Breast epithelium (tissue), 4 donors: Measurements from ENCODE around the gene BRD1. TPM values are rescaled to one million over a fixed set of nuclear protein-coding genes. Genes with fewer than 3 reads are reported as not detected.

Experiments
- DNase-seq, 2 donors: peaks; one replicate each; pipeline ENCODE4 v3.0.0-alpha.2; 2019; ENCODE audit warnings: low spot score in 2 of 2
- H3K27ac ChIP-seq, 2 donors: fragments of 200-600 bp; sonication (generic) in 1 of 2; one replicate each; pipeline ENCODE4 v1.5.1; 2016 to 2019; ENCODE audit warnings: mild to moderate bottlenecking in 1 of 2
- H3K27me3 ChIP-seq, 2 donors: fragments of 200-600 bp; sonication (generic) in 1 of 2; one replicate each; pipeline versions ENCODE4 v1.5.1 to v1.6.0; 2017 to 2019; ENCODE audit warnings: control low read depth in 1 of 2, mild to moderate bottlenecking in 1 of 2
- H3K36me3 ChIP-seq: fragments of 200-600 bp; one replicate; pipeline ENCODE4 v1.5.1; 2019
- H3K4me1 ChIP-seq, 2 donors: fragments of 200-600 bp; sonication (generic); one replicate each; pipeline ENCODE4 v1.5.1; 2016 to 2019; ENCODE audit warnings: control low read depth in 1 of 2
- H3K4me3 ChIP-seq, 3 donors: fragments of 200-600 bp; sonication (generic); 1 replicate in 2 of 3; 2 replicates in 1 of 3; pipeline ENCODE4 v1.5.1; 2016 to 2019; ENCODE audit warnings: mild to moderate bottlenecking in 3 of 3, moderate library complexity in 2 of 3
- H3K9me3 ChIP-seq, 2 donors: fragments of 200-600 bp; sonication (generic) in 1 of 2; one replicate each; pipeline ENCODE4 v1.5.1; 2016 to 2019; ENCODE audit warnings: control low read depth in 1 of 2
- POLR2A ChIP-seq: fragments of 450-650 bp; IDR thresholded peaks from one replicate; pipeline ENCODE4 v1.6.1; 2016; ENCODE audit warnings: antibody characterized with exemption, mild to moderate bottlenecking, moderate library complexity
- POLR2AphosphoS5 ChIP-seq, 3 donors: sonication (generic); formaldehyde crosslinking; IDR thresholded peaks; one replicate each; pipeline ENCODE4 v1.6.1; 2017; ENCODE audit warnings: antibody characterized with exemption in 3 of 3
- intact Hi-C: fragments of 100-400 bp; cut with DNase I; formaldehyde crosslinking; loops from one replicate; pipeline ENCODE4 v1.15.1; 2023; ENCODE audit warnings: low total_unique reads
- total RNA-seq, 3 donors: library from RNA; depleted of rRNA; stranded (reverse); fragments of >200 nt; gene quantifications; one replicate each; pipeline ENCODE4 v1.1.0, GENCODE V29; 2016
- TF ChIP-seq, protein P1 (sequence below), 3 donors: fragments of 450-650 bp; IDR thresholded peaks; one replicate each; pipeline ENCODE4 v1.5.1; 2016 to 2017; ENCODE audit warnings: antibody characterized with exemption in 3 of 3, mild to moderate bottlenecking in 3 of 3, moderate library complexity in 3 of 3

BRD1 gene
- total RNA-seq, 3 donors from 2014 or later = 33.4 to 35.1 (median 34.1) TPM

DNA sequence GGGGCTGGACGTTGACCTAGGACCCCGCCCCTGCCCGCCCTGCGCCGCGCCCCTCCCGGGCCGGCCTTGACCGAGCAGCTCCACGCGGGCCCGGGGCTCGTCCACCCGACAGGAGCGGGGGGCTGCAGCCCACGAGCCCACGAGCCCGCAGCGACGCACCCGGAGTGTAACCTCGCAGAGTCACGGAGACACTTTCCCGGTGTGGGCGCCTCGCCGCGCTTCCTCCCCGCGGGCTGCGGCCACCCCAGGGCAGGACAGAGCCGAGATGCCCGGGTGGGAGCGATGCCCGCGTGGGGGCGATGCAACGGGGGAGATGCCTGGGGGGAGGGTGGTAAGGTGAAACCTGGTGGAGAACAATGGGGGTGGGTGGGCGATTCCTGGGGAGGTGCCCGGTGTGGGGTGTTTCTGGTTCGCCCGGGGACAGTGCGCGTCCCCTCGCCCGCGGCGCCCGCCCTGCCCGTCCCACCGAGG is 21.1 kb upstream of the BRD1 start:
- H3K27me3 ChIP-seq = peaks cover 6 to 27% of the 10 kb centered on the region in 2 donors
- no peak overlapping the region for H3K27ac ChIP-seq
- no peaks in the 10 kb centered on the region for H3K9me3 ChIP-seq
- peak overlapping the region; percentile 38 to 76 (median 50) for H3K4me3 ChIP-seq
- no peaks in the 10 kb centered on the region for H3K36me3 ChIP-seq
- no peak for TF ChIP-seq POLR2AphosphoS5 (IDR thresholded peaks at IDR 0.05)
- TF ChIP-seq, protein P1, sequence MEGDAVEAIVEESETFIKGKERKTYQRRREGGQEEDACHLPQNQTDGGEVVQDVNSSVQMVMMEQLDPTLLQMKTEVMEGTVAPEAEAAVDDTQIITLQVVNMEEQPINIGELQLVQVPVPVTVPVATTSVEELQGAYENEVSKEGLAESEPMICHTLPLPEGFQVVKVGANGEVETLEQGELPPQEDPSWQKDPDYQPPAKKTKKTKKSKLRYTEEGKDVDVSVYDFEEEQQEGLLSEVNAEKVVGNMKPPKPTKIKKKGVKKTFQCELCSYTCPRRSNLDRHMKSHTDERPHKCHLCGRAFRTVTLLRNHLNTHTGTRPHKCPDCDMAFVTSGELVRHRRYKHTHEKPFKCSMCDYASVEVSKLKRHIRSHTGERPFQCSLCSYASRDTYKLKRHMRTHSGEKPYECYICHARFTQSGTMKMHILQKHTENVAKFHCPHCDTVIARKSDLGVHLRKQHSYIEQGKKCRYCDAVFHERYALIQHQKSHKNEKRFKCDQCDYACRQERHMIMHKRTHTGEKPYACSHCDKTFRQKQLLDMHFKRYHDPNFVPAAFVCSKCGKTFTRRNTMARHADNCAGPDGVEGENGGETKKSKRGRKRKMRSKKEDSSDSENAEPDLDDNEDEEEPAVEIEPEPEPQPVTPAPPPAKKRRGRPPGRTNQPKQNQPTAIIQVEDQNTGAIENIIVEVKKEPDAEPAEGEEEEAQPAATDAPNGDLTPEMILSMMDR (IDR thresholded peaks at IDR 0.05) = no peak
- no peak for TF ChIP-seq POLR2A
- peak in 1 of 2 donors; percentile 52 for DNase-seq
- intact Hi-C loops = no loop called here
- peaks cover 10 to 11% of the 10 kb centered on the region in 2 donors for H3K4me1 ChIP-seq

DNA sequence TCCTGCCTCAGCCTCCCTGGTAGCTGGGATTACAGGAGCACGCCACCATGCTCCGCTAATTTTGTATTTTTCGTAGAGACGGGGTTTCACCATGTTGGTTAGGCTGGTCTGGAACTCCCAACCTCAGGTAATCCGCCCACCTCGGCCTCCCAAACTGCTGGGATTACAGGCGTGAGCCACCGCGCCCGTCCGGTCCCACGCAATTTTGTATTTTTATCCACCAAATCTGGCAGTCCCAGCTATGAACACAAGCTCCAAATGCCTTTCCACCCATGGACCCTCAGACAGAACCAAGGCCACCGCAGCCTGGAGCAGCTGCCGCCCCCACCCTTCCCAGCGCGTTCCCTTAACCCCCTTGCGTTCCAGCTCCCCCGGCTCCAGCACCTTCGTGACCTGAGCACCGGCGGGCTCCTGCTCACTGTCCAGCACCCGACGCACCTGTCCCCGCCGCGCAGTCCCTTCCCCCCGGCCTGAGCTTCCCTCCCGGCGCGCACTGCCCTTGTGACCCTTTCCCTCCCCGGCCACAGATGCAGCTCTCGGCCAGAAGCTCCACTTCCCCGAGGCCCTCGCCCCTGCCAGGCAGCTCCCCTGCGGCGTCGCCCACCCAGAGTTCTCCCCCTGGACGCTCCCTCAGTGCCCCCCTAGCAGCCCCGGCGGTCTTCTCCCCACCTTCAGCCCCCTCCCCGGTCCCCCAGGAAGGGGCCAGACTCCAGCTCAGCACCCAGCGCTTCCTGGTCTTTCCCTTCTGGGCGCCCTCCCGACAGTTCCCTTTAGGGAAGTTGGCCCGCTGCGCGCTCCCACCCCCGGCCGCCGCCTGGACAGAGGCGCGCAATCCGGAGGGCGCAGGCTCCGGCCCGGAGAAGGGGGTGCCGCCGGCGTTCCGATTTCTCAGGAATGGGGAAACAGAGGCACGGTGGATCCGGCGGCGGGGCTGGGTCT is 20.3 kb upstream of the BRD1 start:
- TF ChIP-seq, protein P1 (IDR thresholded peaks at IDR 0.05) = no peak
- TF ChIP-seq POLR2A = no peak
- Histone ChIP-seq H3K36me3 (no peaks in the 10 kb centered on the region), H3K9me3 (no peaks in the 10 kb centered on the region), H3K27me3 (peaks cover 6 to 27% of the 10 kb centered on the region in 2 donors), H3K4me3 (peak overlapping the region; percentile 38 to 76 (median 50)), H3K4me1 (peaks cover 10 to 11% of the 10 kb centered on the region in 2 donors), H3K27ac (no peak overlapping the region)
- intact Hi-C loops = no loop called here
- no peak for DNase-seq

DNA sequence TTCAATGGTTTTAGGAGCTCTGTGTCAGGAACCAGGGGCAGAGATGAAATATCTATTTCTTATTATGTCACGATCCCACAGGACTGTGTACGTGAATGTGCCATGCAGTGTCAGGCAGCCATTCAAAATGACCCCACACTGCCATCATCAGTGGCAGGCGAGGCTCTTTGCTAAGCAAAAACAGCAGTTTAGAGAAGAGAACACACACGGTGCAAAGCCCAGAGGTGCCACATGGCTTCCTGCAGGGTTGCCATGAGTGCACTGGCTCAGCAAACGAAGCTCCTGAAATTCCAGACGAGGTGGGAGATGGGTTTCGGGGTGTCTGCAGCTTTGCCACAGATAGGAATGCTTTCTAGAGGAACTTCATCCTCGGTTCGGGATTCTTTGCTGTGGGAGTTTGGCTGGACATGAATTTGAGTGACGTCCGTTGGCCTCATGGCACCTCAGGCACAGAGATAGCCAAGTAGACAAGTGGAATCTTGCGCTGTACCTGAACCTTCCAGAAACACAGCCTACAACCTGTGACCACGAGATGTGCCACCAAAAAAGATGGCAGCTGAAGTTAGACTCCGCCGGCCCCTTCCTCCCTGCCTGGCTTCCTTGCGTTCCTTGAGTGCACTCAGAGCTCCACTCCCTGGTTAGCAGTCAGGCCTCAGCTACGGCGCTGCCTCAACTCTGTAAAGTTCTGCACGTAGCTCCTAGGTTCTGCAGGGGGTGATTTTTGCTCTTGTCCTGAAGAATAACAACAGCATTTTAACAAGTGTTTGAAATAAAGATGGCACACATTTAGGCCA is 18.2 kb upstream of the BRD1 start:
- Histone ChIP-seq H3K27me3 (peaks cover 6 to 27% of the 10 kb centered on the region in 2 donors), H3K4me3 (no peak overlapping the region), H3K4me1 (peaks cover 10 to 11% of the 10 kb centered on the region in 2 donors), H3K9me3 (no peaks in the 10 kb centered on the region), H3K36me3 (no peaks in the 10 kb centered on the region), H3K27ac (no peak overlapping the region)
- DNase-seq = peak in 1 of 2 donors; percentile 44
- TF ChIP-seq, protein P1 (IDR thresholded peaks at IDR 0.05) = no peak
- TF ChIP-seq POLR2A (no peak), POLR2AphosphoS5 (IDR thresholded peaks at IDR 0.05) (no peak)
- intact Hi-C loops = no loop called here

DNA sequence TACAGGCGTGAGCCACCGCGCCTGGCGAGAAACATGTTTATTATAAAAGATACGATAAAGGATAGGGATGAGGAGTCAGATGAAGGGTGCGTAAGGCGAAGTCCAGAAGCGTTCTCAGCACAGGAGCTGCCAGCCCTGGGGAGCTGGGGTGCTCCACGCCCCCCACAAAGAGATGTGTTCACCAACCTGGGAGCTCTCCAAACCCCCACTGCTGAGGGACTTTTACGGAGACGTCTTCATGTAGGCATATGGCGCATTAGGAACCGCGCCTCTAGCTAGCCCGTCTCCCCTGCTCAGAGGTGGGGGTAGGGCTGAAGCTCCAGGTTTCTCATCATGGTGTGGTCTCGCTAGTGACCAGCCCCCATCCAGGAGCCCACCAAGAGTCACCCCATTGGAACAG is 17.6 kb upstream of the BRD1 start:
- H3K27ac ChIP-seq = no peak overlapping the region
- DNase-seq = no peak
- H3K36me3 ChIP-seq = no peaks in the 10 kb centered on the region
- no peak overlapping the region for H3K4me3 ChIP-seq
- H3K27me3 ChIP-seq = peaks cover 6 to 26% of the 10 kb centered on the region in 2 donors
- TF ChIP-seq, protein P1 (IDR thresholded peaks at IDR 0.05) = no peak
- H3K4me1 ChIP-seq = peaks cover 10 to 11% of the 10 kb centered on the region in 2 donors
- intact Hi-C loops = no loop called here
- no peaks in the 10 kb centered on the region for H3K9me3 ChIP-seq
